ENCODE results near the gene CHAF1A. TPM values are rescaled to one million over a fixed set of nuclear protein-coding genes. Genes with fewer than 3 reads are reported as not detected.

Gene CHAF1A
- total RNA-seq, 1 experiment from 2014 or later = 122 TPM

- H3K27me3 ChIP-seq (ENCODE audit: control insufficient read depth, insufficient read depth, low read length) = no peaks in the 10 kb centered on the region
- H3K4me3 ChIP-seq (ENCODE audit: insufficient read depth, low read depth, low read length) = no peak overlapping the region; the same call in 1 of the 2 replicates
- DNase-seq = peak; percentile 55
- H3K36me3 ChIP-seq (replicated peaks; ENCODE audit: control insufficient read depth, insufficient read depth, low read length) = no peaks in the 10 kb centered on the region; the same call in 1 of the 2 replicates
Observed at GRCh38 chr19:4455719-4456475, 53.5 kb downstream of the CHAF1A start.

- no peaks in the 10 kb centered on the region; the same call in 1 of the 2 replicates for H3K36me3 ChIP-seq (replicated peaks; ENCODE audit: control insufficient read depth, insufficient read depth, low read length)
- no peak for DNase-seq
- H3K27me3 ChIP-seq (ENCODE audit: control insufficient read depth, insufficient read depth, low read length) = no peaks in the 10 kb centered on the region
- H3K4me3 ChIP-seq (ENCODE audit: insufficient read depth, low read depth, low read length) = peak overlapping the region; percentile 44
Observed at GRCh38 chr19:4456476-4456842, 54.0 kb downstream of the CHAF1A start.

GRCh38 chr19:4456843-4457653 lies 54.6 kb downstream of the CHAF1A start:
- Histone ChIP-seq H3K36me3 (replicated peaks; ENCODE audit: control insufficient read depth, insufficient read depth, low read length) (no peaks in the 10 kb centered on the region), H3K27me3 (ENCODE audit: control insufficient read depth, insufficient read depth, low read length) (no peaks in the 10 kb centered on the region), H3K4me3 (ENCODE audit: insufficient read depth, low read depth, low read length) (peak overlapping the region; percentile 68)
- DNase-seq = peak; percentile 99

- H3K36me3 ChIP-seq (replicated peaks; ENCODE audit: control insufficient read depth, insufficient read depth, low read length) = no peaks in the 10 kb centered on the region
- DNase-seq = peak; percentile 96
- peak within 1 kb of the TSS; percentile 68 for H3K4me3 ChIP-seq (ENCODE audit: insufficient read depth, low read depth, low read length)
- no peaks in the 10 kb centered on the region for H3K27me3 ChIP-seq (ENCODE audit: control insufficient read depth, insufficient read depth, low read length)
Observed at GRCh38 chr19:4457654-4458395, 55.4 kb downstream of the CHAF1A start, which contains the start of gene UBXN6. UBXN6 (minus strand) TSS chr19:4457794; CDS start chr19:4457697, 97 bp downstream.

GRCh38 chr19:4464815-4465581 lies 62.6 kb downstream of the CHAF1A start:
- no peak for DNase-seq
- H3K36me3 ChIP-seq (replicated peaks; ENCODE audit: control insufficient read depth, insufficient read depth, low read length) = no peaks in the 10 kb centered on the region
- H3K27me3 ChIP-seq (ENCODE audit: control insufficient read depth, insufficient read depth, low read length) = no peaks in the 10 kb centered on the region
- no peak overlapping the region for H3K4me3 ChIP-seq (ENCODE audit: insufficient read depth, low read depth, low read length)

GRCh38 chr19:4467835-4468234 lies 65.4 kb downstream of the CHAF1A start:
- H3K36me3 ChIP-seq (replicated peaks; ENCODE audit: control insufficient read depth, insufficient read depth, low read length) = no peaks in the 10 kb centered on the region
- no peak for DNase-seq
- no peak overlapping the region for H3K4me3 ChIP-seq (ENCODE audit: insufficient read depth, low read depth, low read length)
- no peaks in the 10 kb centered on the region for H3K27me3 ChIP-seq (ENCODE audit: control insufficient read depth, insufficient read depth, low read length)

GRCh38 chr19:4471403-4472173 lies 69.1 kb downstream of the CHAF1A start:
- Histone ChIP-seq H3K36me3 (replicated peaks; ENCODE audit: control insufficient read depth, insufficient read depth, low read length) (peaks cover 5% of the 10 kb centered on the region), H3K27me3 (ENCODE audit: control insufficient read depth, insufficient read depth, low read length) (no peaks in the 10 kb centered on the region), H3K4me3 (ENCODE audit: insufficient read depth, low read depth, low read length) (peak overlapping the region; percentile 42)
- peak; percentile 86 for DNase-seq

- peaks cover 11% of the 10 kb centered on the region for H3K36me3 ChIP-seq (replicated peaks; ENCODE audit: control insufficient read depth, insufficient read depth, low read length)
- peak within 1 kb of the TSS; percentile 80 for H3K4me3 ChIP-seq (ENCODE audit: insufficient read depth, low read depth, low read length)
- H3K27me3 ChIP-seq (ENCODE audit: control insufficient read depth, insufficient read depth, low read length) = no peaks in the 10 kb centered on the region
- peak; percentile 100 for DNase-seq
Observed at GRCh38 chr19:4472174-4472974, 69.9 kb downstream of the CHAF1A start, which contains the start of gene HDGFL2. HDGFL2 (plus strand) TSS chr19:4472297; CDS start chr19:4472351, 54 bp downstream.

- H3K36me3 ChIP-seq (replicated peaks; ENCODE audit: control insufficient read depth, insufficient read depth, low read length) = peaks cover 13% of the 10 kb centered on the region
- no peaks in the 10 kb centered on the region for H3K27me3 ChIP-seq (ENCODE audit: control insufficient read depth, insufficient read depth, low read length)
- peak overlapping the region; percentile 80 for H3K4me3 ChIP-seq (ENCODE audit: insufficient read depth, low read depth, low read length)
- DNase-seq = peak; percentile 44
Observed at GRCh38 chr19:4473011-4473762, 70.7 kb downstream of the CHAF1A start.

- peaks cover 17% of the 10 kb centered on the region for H3K36me3 ChIP-seq (replicated peaks; ENCODE audit: control insufficient read depth, insufficient read depth, low read length)
- H3K27me3 ChIP-seq (ENCODE audit: control insufficient read depth, insufficient read depth, low read length) = no peaks in the 10 kb centered on the region
- H3K4me3 ChIP-seq (ENCODE audit: insufficient read depth, low read depth, low read length) = peak overlapping the region; percentile 55
- DNase-seq = peak; percentile 60
Observed at GRCh38 chr19:4473763-4474513, 71.5 kb downstream of the CHAF1A start.

GRCh38 chr19:4474514-4475022 lies 72.1 kb downstream of the CHAF1A start:
- peak; percentile 98 for DNase-seq
- H3K36me3 ChIP-seq (replicated peaks; ENCODE audit: control insufficient read depth, insufficient read depth, low read length) = peaks cover 17% of the 10 kb centered on the region
- no peaks in the 10 kb centered on the region for H3K27me3 ChIP-seq (ENCODE audit: control insufficient read depth, insufficient read depth, low read length)
- peak overlapping the region; percentile 55 for H3K4me3 ChIP-seq (ENCODE audit: insufficient read depth, low read depth, low read length)

Data from H7 (cell line).